ENCODE data around the gene GPR15LG. TPM values are rescaled to one million over a fixed set of nuclear protein-coding genes. Genes with fewer than 3 reads are reported as not detected.

The GPR15LG gene
- total RNA-seq, 1 donor from 2014 or later, result 98.0 TPM

DNA sequence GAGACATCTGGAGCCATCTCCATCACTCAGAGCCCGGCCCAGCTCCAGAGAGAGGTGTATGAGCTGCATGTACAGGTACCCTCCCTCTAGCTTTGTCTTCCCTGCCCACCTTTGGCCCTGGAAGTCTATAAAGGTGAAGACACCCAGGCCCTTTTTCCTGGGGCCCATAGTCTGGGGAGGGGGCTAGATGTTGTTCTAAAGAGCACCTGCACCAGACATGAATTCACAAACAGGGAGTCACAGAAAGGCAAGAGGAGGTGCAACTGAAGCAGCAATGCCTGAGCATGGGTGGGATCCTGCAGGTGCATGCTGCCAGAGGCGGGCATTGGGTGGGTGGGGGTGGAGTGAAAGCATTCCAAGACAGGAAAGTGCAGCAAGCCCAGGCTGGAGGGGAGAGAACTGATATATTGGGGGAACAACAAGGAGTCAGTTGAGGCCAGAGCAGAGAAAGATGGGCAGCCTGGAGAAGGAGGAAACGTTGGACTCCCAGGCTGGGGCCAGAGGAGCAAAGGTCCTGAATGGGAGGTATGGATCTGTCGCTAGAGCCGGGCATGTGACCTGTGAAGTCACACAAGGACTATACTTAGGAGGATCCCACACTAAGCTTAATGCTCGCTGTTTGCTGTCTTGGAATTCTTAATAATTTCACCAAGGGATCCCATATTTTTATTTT is 32.4 kb downstream of the GPR15LG start:
- Histone ChIP-seq H3K27me3 (no peaks in the 10 kb centered on the region), H3K9me3 (no peaks in the 10 kb centered on the region), H3K27ac (no peak overlapping the region), H3K36me3 (no peaks in the 10 kb centered on the region), H3K4me1 (no peaks in the 10 kb centered on the region), H3K4me3 (no peak overlapping the region)
- TF ChIP-seq CTCF (IDR thresholded peaks at IDR 0.05), result no peak
- TF ChIP-seq POLR2A (IDR thresholded peaks at IDR 0.05), result no peak
- TF ChIP-seq POLR2AphosphoS5 (IDR thresholded peaks at IDR 0.05; ENCODE audit: insufficient read depth in 1 of 2, low read depth in 1 of 2), result no peak
- intact Hi-C loops (cut with DNase I), result no loop called here
- DNase-seq (ENCODE audit: extremely low spot score in 2 of 2), result no peak

- intact Hi-C loops (cut with DNase I), result no loop called here
- Histone ChIP-seq H3K27ac (no peak overlapping the region), H3K4me1 (no peaks in the 10 kb centered on the region), H3K4me3 (no peak overlapping the region), H3K36me3 (no peaks in the 10 kb centered on the region), H3K9me3 (no peaks in the 10 kb centered on the region), H3K27me3 (no peaks in the 10 kb centered on the region)
- no peak for DNase-seq (ENCODE audit: extremely low spot score in 2 of 2)
- TF ChIP-seq POLR2A (IDR thresholded peaks at IDR 0.05) (no peak), CTCF (IDR thresholded peaks at IDR 0.05) (no peak), POLR2AphosphoS5 (IDR thresholded peaks at IDR 0.05; ENCODE audit: insufficient read depth in 1 of 2, low read depth in 1 of 2) (no peak)
Measured at GRCh38 chr10:84208023-84208422, 34.4 kb downstream of the GPR15LG start.

DNA sequence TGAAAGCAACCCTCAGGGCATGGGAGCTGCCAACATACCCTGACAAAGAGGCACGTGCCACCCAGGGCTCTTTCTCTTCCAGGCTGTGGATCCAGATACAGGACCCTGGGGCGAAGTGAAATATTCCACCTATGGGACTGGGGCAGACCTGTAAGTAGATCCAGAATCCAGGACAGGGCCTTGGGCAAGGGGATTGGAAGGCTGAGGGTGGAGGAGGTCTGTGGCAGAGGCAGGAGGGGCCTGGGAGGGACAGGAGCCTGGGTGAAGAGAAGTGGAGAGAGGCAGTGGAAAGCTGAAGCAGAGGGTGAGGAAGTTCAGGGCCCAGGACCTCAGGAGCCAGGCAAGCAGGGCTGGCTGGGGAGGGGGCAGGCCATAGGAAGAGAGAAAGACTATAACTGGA is 38.0 kb downstream of the GPR15LG start:
- Histone ChIP-seq H3K9me3 (no peaks in the 10 kb centered on the region), H3K27me3 (no peaks in the 10 kb centered on the region), H3K36me3 (no peaks in the 10 kb centered on the region), H3K27ac (no peak overlapping the region), H3K4me1 (no peaks in the 10 kb centered on the region), H3K4me3 (no peak overlapping the region)
- TF ChIP-seq CTCF (IDR thresholded peaks at IDR 0.05) (no peak), POLR2A (IDR thresholded peaks at IDR 0.05) (no peak), POLR2AphosphoS5 (IDR thresholded peaks at IDR 0.05; ENCODE audit: insufficient read depth in 1 of 2, low read depth in 1 of 2) (no peak)
- intact Hi-C loops (cut with DNase I), result no loop called here
- no peak for DNase-seq (ENCODE audit: extremely low spot score in 2 of 2)

- TF ChIP-seq POLR2AphosphoS5 (IDR thresholded peaks at IDR 0.05; ENCODE audit: insufficient read depth in 1 of 2, low read depth in 1 of 2), result no peak
- TF ChIP-seq POLR2A (IDR thresholded peaks at IDR 0.05), result no peak
- TF ChIP-seq CTCF (IDR thresholded peaks at IDR 0.05), result no peak
- DNase-seq (ENCODE audit: extremely low spot score in 2 of 2), result no peak
- Histone ChIP-seq H3K4me3 (no peak overlapping the region), H3K9me3 (no peaks in the 10 kb centered on the region), H3K36me3 (no peaks in the 10 kb centered on the region), H3K27me3 (no peaks in the 10 kb centered on the region), H3K4me1 (no peaks in the 10 kb centered on the region), H3K27ac (no peak overlapping the region)
- intact Hi-C loops (cut with DNase I), result no loop called here
Measured at GRCh38 chr10:84212014-84212413, 38.4 kb downstream of the GPR15LG start.

DNA sequence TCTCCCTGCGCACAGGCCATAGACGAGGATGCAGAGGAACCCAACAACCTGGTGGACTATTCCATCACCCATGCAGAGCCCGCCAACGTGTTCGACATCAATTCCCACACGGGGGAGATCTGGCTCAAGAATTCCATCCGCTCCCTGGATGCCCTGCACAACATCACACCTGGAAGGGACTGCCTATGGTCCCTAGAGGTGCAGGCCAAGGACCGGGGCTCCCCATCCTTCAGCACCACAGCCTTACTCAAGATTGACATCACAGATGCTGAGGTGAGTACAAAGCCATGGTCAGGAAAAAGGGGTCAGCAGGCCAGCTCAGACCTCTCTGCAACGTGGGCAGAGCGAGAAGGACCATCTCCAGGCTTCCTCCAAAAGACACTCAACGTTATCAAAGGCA is 39.5 kb downstream of the GPR15LG start:
- intact Hi-C loops (cut with DNase I), result no loop called here
- H3K27me3 ChIP-seq, result no peaks in the 10 kb centered on the region
- no peak overlapping the region for H3K4me3 ChIP-seq
- no peak for DNase-seq (ENCODE audit: extremely low spot score in 2 of 2)
- no peaks in the 10 kb centered on the region for H3K9me3 ChIP-seq
- TF ChIP-seq CTCF (IDR thresholded peaks at IDR 0.05), result no peak
- TF ChIP-seq POLR2A (IDR thresholded peaks at IDR 0.05), result no peak
- no peak for TF ChIP-seq POLR2AphosphoS5 (IDR thresholded peaks at IDR 0.05; ENCODE audit: insufficient read depth in 1 of 2, low read depth in 1 of 2)
- no peak overlapping the region for H3K27ac ChIP-seq
- H3K4me1 ChIP-seq, result no peaks in the 10 kb centered on the region
- H3K36me3 ChIP-seq, result no peaks in the 10 kb centered on the region
